NCI-H128 (cell line): ENCODE data around the gene TRHDE.
"Not testable (repeated sequence)": the region's sequence is repeated elsewhere in the genome, so short reads cannot be mapped to it uniquely, and the experiment has no call there.

ENCODE experiments used
- DNase-seq: peaks from one replicate; lab custom pipeline; 2025; ENCODE audit not compliant: unreplicated experiment; lab: John Stamatoyannopoulos, UW

Gene TRHDE

GRCh38 chr12:72586456-72586855 lies 314.3 kb downstream of the TRHDE start:
- DNase-seq: no peak

DNA sequence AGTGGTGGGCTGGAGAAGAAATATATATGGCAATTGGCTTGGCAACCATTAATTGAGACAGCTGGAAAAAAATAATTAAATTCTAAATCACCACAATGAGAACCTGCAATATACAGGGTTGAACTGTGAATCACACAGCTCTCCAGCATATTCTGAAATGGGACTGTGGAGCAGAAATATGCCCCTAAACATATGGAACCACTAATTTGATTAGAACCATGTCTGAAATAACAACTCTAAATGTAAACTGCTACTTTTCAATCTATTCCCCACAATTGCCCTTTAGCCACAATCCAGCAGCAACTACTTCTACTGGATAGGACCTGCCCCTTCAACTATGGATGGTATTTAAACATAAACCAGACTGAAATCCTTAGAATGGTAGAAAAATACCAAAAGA lies 330.4 kb downstream of the TRHDE start:
- no peak for DNase-seq

- no peak for DNase-seq
These were observed 333.8 kb downstream of the TRHDE start for GRCh38 chr12:72605975-72606374.

DNA sequence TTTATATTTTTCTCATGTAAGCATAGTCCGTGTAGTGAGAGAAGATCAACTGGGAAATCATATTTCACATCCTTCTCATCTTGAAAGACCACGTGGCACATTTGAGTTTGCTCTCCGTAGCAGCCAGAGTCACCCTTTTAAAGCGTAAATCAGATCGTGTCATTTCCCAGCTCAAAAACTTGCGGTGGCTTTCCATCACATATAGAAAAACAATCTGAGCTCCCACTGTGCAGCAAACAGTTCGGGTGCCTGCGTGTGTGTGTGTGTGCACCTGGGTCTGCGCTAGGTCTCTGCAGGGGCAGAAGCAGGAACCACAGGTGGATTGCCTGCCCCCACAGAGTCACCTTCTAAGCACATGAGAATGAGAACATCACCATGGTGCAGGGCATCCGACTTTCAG lies 338.2 kb downstream of the TRHDE start:
- no peak for DNase-seq

DNA sequence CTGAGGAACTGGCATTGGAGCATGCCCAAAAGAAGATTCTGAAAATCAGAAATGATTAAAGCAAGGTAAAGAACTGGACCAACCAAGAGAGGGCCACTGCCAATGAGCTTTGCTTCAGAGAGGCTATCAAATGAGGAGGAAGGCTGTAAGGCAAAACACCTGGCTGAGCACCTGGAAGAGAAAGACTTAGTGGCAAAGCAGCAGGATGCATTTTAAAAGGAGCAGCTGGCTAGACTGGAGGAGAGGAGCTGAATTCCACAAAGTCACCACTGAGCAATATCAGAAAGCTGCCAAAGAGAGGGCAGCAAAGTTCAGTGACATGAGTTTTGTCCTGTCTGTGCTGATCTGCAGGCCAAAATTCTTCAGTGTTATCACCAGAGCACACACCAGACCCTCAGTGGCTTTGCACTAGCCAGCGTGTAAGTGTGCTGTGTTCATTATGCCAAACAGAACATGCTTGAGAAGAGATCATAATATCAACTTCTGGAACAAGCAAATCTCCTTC lies 338.7 kb downstream of the TRHDE start:
- no peak for DNase-seq

- no peak for DNase-seq
These were observed 340.0 kb downstream of the TRHDE start for GRCh38 chr12:72612171-72612570.

DNA sequence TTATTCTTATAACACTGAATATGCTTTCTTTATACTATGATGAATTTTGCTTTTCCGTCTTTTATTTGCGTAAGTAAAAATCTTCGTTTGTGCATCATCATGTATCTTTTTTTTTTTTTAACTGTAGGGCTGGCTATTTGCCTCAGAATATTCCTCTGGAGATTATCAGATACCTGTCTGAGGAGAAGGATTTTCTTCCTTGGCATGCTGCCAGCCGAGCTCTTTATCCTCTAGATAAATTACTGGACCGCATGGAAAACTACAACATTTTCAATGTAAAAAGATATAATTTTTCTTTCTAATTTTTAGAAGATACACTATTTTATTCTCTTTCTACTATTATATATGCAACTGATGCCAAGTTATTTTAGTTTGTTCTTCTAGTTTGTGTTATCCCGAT lies 346.6 kb downstream of the TRHDE start:
- DNase-seq: no peak

- no peak for DNase-seq
These were observed 350.4 kb downstream of the TRHDE start for GRCh38 chr12:72622556-72622955.

GRCh38 chr12:72631926-72632685 lies 359.9 kb downstream of the TRHDE start:
- DNase-seq: no peak

GRCh38 chr12:72642706-72643105 lies 370.5 kb downstream of the TRHDE start:
- no peak for DNase-seq

GRCh38 chr12:72647139-72647538 lies 375.0 kb downstream of the TRHDE start:
- no peak for DNase-seq

DNA sequence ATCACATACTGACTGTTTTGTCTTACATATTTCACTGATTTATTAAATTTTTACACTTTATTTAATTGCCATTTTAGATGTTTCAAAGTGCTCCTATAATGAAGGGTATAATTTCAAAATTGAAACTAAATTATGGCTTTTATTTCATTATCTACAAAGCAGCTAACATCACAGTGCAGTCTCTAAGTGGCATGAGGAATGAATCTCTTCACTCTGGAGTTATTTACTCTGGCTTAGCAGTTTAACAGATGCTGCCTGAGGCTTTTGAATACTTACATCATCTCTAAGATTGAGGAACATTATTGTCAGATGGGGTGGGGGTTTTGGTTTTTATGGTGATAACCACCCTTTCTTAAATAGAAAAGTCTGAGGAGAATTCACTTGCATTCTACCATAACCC lies 386.4 kb downstream of the TRHDE start:
- no peak for DNase-seq

DNA sequence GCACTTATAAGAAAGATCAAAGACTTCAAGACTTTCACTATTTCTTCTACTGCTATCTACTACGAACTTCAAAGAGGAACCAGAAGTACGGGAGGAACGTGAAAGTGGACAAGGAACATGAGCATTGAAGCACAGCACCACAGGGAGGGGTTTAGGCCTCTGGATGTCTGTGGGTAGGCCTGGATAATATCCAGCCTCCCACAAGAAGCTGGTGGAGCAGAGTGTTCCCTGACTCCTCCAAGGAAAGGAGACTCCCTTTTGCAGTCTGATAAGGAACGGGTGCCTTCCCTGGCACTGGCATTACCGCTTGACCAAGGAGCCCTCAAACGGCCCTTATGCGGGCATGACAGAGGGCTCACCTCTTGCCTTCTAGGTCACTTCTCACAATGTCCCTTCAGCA lies 388.0 kb downstream of the TRHDE start:
- DNase-seq: not testable (repeated sequence)

- DNase-seq: no peak
These were observed 401.7 kb downstream of the TRHDE start for GRCh38 chr12:72673853-72674252.

GRCh38 chr12:72676556-72676955 lies 404.4 kb downstream of the TRHDE start:
- DNase-seq: no peak

DNA sequence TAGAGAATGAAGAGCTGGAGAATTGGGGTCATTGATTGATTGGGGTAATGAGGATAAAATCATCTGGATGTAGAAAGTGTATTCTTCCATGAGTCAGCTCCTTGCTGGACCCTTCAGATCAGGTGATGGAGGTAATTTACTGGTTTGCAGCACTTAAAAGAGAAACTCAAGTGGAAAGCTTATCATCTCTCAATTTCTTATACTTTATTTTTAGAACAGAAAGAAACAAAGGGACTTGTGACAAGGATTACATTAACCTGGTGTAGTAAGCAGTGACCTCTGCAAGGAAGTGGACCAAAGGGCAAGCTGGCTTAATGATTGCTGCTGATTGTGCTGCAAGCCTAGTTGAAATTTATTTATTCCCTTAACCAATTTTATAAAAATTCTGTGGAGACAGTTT lies 405.0 kb downstream of the TRHDE start:
- DNase-seq: no peak

DNA sequence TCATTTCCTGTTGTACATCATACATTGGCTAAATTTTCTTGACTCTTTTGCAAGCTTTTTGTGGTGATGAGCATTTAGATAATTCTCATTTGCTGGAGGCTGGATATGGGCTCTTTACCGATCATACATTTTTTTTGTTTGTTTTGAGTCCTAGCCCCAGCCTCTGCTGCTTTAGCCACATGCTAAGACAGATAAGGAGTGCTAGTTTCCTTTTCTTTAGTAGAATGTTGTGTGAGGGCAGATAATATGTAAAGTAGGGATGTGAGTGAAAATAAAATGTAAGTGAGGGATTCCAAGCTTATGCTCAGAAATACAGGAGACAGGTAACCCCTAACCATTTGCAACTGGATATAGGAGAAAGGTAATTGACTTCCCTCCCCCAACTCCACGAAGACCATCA lies 405.7 kb downstream of the TRHDE start:
- DNase-seq: no peak

- no peak for DNase-seq
These were observed 407.1 kb downstream of the TRHDE start for GRCh38 chr12:72679147-72679757.

DNA sequence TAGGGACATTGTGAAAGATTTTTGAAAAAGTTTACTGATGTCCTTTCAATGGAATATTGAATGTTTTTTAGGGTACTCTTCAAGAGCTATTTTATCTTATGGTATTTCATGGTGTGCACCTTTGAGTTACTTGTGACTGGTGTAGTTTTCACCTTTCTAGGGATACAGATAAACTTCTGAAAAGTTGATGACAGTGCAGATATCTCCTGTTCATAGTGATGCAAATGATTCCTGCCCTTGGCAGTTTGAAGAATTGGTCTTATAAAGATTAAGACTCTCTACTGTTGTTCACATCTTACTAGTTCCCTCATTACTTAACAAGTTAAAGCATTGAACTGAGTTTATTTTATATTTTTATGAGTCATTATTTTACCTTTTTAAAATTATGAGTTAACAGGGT lies 408.9 kb downstream of the TRHDE start:
- DNase-seq: no peak

DNA sequence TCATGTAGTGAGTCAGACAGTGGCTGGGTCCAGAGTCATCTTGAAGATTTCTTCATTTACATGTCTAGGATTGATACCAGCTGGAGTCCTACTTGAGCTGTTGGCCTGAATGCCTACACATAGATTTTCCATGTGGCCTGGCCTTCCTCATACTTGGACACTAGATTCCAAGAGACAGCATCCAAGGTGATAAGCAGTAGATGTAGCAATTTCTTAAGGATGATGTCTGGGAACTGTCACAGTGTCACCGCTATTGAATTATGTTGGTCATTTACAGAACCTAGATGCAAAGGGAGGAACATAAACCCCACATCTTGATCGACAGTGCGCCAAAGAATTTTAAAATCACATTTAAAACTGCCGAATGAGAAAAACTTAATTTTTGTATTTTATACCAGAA lies 412.3 kb downstream of the TRHDE start:
- no peak for DNase-seq

DNA sequence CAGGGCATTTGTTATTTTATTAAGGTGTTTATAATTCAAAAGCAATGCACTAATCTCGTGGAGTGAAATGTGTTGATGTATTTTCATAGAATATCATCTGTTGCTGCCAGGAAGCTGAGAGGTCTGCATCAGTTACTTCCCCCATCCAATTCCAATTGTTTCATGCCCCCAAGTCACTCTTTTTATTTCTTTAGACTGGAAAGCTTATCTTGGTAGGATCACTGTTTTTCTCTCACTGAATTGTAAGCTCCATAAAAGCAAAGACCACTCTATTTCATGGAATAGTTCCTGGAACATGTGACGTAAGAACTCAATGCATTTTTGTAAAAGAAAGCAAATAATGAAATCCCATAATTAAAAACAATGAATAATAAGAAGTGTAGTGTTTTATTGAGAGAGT lies 420.2 kb downstream of the TRHDE start:
- DNase-seq: no peak

GRCh38 chr12:72694193-72694592 lies 422.0 kb downstream of the TRHDE start:
- no peak for DNase-seq

GRCh38 chr12:72699362-72699761 lies 427.2 kb downstream of the TRHDE start:
- no peak for DNase-seq
